ENCODE measurements around the gene CCDC112. TPM values are rescaled to one million over a fixed set of nuclear protein-coding genes. Genes with fewer than 3 reads are reported as not detected.

CCDC112 gene
- total RNA-seq, 4 donors from 2014 or later: 6.1 to 19.9 (median 11.9) TPM

GRCh38 chr5:115246361-115246991 is 50.0 kb downstream of the CCDC112 start:
- ATAC-seq: no peak
- WGBS, 2 donors (ENCODE audit: low coverage in 1 of 2): 21 to 24% methylated on average over 3 of the region's 3 CpGs
- no peaks in the 10 kb centered on the region for H3K27me3 ChIP-seq
- no peak overlapping the region for H3K4me3 ChIP-seq
- TF ChIP-seq, protein P1, sequence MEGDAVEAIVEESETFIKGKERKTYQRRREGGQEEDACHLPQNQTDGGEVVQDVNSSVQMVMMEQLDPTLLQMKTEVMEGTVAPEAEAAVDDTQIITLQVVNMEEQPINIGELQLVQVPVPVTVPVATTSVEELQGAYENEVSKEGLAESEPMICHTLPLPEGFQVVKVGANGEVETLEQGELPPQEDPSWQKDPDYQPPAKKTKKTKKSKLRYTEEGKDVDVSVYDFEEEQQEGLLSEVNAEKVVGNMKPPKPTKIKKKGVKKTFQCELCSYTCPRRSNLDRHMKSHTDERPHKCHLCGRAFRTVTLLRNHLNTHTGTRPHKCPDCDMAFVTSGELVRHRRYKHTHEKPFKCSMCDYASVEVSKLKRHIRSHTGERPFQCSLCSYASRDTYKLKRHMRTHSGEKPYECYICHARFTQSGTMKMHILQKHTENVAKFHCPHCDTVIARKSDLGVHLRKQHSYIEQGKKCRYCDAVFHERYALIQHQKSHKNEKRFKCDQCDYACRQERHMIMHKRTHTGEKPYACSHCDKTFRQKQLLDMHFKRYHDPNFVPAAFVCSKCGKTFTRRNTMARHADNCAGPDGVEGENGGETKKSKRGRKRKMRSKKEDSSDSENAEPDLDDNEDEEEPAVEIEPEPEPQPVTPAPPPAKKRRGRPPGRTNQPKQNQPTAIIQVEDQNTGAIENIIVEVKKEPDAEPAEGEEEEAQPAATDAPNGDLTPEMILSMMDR (IDR thresholded peaks at IDR 0.05): peak; percentile 45 to 75 (median 56)
- TF ChIP-seq EP300 (IDR thresholded peaks at IDR 0.05): no peak
- TF ChIP-seq POLR2AphosphoS5 (IDR thresholded peaks at IDR 0.05): no peak
- H3K36me3 ChIP-seq: peaks cover 0 to 9% of the 10 kb centered on the region in 2 donors
- H3K27ac ChIP-seq: no peak overlapping the region
- H3K9me3 ChIP-seq: no peaks in the 10 kb centered on the region
- H3K4me1 ChIP-seq: peaks cover 0 to 45% (median 3%) of the 10 kb centered on the region in 3 donors

- Histone ChIP-seq H3K4me3 (no peak overlapping the region), H3K27me3 (no peaks in the 10 kb centered on the region), H3K4me1 (peaks cover 0 to 44% (median 3%) of the 10 kb centered on the region in 3 donors), H3K36me3 (peaks cover 4 to 34% of the 10 kb centered on the region in 2 donors), H3K9me3 (no peaks in the 10 kb centered on the region), H3K27ac (no peak overlapping the region)
- no peak for TF ChIP-seq POLR2A (IDR thresholded peaks at IDR 0.05)
- TF ChIP-seq POLR2AphosphoS5 (IDR thresholded peaks at IDR 0.05): no peak
- TF ChIP-seq, protein P1 (IDR thresholded peaks at IDR 0.05): no peak
- TF ChIP-seq EP300 (IDR thresholded peaks at IDR 0.05): no peak
- ATAC-seq: no peak
Observed at GRCh38 chr5:115243412-115243811, 53.0 kb downstream of the CCDC112 start.

GRCh38 chr5:115241881-115242642 is 54.4 kb downstream of the CCDC112 start:
- Histone ChIP-seq H3K27me3 (no peaks in the 10 kb centered on the region), H3K27ac (no peak overlapping the region), H3K4me3 (no peak overlapping the region), H3K9me3 (no peaks in the 10 kb centered on the region), H3K36me3 (peaks cover 4 to 40% of the 10 kb centered on the region in 2 donors), H3K4me1 (peaks cover 0 to 44% (median 3%) of the 10 kb centered on the region in 3 donors)
- TF ChIP-seq, protein P1 (IDR thresholded peaks at IDR 0.05): no peak
- TF ChIP-seq EP300 (IDR thresholded peaks at IDR 0.05) (no peak), POLR2AphosphoS5 (IDR thresholded peaks at IDR 0.05) (no peak), POLR2A (IDR thresholded peaks at IDR 0.05) (no peak)
- 44 to 70% methylated on average over 4 of the region's 4 CpGs for WGBS, 2 donors (ENCODE audit: low coverage in 1 of 2)
- ATAC-seq: no peak

DNA sequence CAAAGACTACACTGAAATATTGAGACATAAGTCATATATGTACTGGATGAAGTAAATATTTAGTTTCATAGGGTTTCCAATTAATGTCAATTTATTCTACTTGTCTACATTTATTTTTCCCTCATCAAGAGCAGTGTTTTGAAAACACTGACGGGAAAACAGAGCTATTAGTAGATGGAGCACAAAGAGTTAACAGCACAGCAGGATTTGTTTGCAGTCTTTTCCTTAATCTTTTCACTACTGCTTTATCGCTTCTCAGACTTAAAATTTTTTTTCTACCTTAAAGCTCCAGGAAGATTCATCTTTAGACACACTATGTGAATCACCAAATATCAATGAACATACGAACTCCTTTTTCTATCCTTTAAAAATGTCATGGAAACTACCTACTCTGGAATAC is 59.4 kb downstream of the CCDC112 start:
- Histone ChIP-seq H3K27ac (no peak overlapping the region), H3K9me3 (no peaks in the 10 kb centered on the region), H3K4me1 (peaks cover 0 to 15% (median 0%) of the 10 kb centered on the region in 3 donors), H3K27me3 (no peaks in the 10 kb centered on the region), H3K36me3 (peaks cover 4 to 68% of the 10 kb centered on the region in 2 donors), H3K4me3 (no peak overlapping the region)
- no peak for TF ChIP-seq EP300 (IDR thresholded peaks at IDR 0.05)
- TF ChIP-seq, protein P1 (IDR thresholded peaks at IDR 0.05): no peak
- no peak for TF ChIP-seq POLR2A (IDR thresholded peaks at IDR 0.05)
- TF ChIP-seq POLR2AphosphoS5 (IDR thresholded peaks at IDR 0.05): no peak
- 84 to 85% methylated on average over 3 of the region's 3 CpGs for WGBS, 2 donors (ENCODE audit: low coverage in 1 of 2)
- no peak for ATAC-seq

All from gastroesophageal sphincter (tissue), 4 donors.